HG02678 (cell line): ENCODE results near the gene SNRNP48.

ENCODE experiments used
- ATAC-seq: cut with Tn5 transposase; IDR thresholded peaks from one replicate; pipeline ENCODE4 v1.9.1; 2021; ENCODE audit warnings: mild to moderate bottlenecking, moderate library complexity; ENCODE audit not compliant: unreplicated experiment

The SNRNP48 gene

GRCh38 chr6:7590918-7591302 lies 912 bp downstream of the SNRNP48 start:
- no peak for ATAC-seq

- no peak for ATAC-seq
Measured at GRCh38 chr6:7591770-7592169, 1.8 kb downstream of the SNRNP48 start.

GRCh38 chr6:7593229-7593628 lies 3.2 kb downstream of the SNRNP48 start:
- no peak for ATAC-seq

- no peak for ATAC-seq
Measured at GRCh38 chr6:7594579-7595125, 4.7 kb downstream of the SNRNP48 start.

GRCh38 chr6:7604003-7604402 lies 14.0 kb downstream of the SNRNP48 start:
- ATAC-seq = no peak

- ATAC-seq = no peak
Measured at GRCh38 chr6:7604506-7604905, 14.5 kb downstream of the SNRNP48 start.

- ATAC-seq = no peak
Measured at GRCh38 chr6:7615611-7616383, 25.8 kb downstream of the SNRNP48 start.

- ATAC-seq = peak; percentile 54
Measured at GRCh38 chr6:7617801-7618764, 28.1 kb downstream of the SNRNP48 start.

- ATAC-seq = no peak
Measured at GRCh38 chr6:7621761-7622160, 31.8 kb downstream of the SNRNP48 start.

GRCh38 chr6:7624796-7625710 lies 35.1 kb downstream of the SNRNP48 start:
- ATAC-seq = no peak

GRCh38 chr6:7628479-7628878 lies 38.5 kb downstream of the SNRNP48 start:
- no peak for ATAC-seq

GRCh38 chr6:7628909-7629308 lies 38.9 kb downstream of the SNRNP48 start:
- no peak for ATAC-seq

GRCh38 chr6:7629321-7629720 lies 39.3 kb downstream of the SNRNP48 start:
- ATAC-seq = no peak

GRCh38 chr6:7630792-7631191 lies 40.8 kb downstream of the SNRNP48 start:
- ATAC-seq = no peak

GRCh38 chr6:7631466-7631865 lies 41.5 kb downstream of the SNRNP48 start:
- ATAC-seq = no peak

- ATAC-seq = no peak
Measured at GRCh38 chr6:7632501-7633290, 42.7 kb downstream of the SNRNP48 start.

- no peak for ATAC-seq
Measured at GRCh38 chr6:7633361-7633760, 43.4 kb downstream of the SNRNP48 start.

GRCh38 chr6:7636151-7636550 lies 46.2 kb downstream of the SNRNP48 start:
- ATAC-seq = no peak

GRCh38 chr6:7637533-7637932 lies 47.5 kb downstream of the SNRNP48 start:
- ATAC-seq = no peak

GRCh38 chr6:7639427-7639826 lies 49.4 kb downstream of the SNRNP48 start:
- ATAC-seq = no peak
